K562 (cell line): ENCODE data around the gene RNF224. TPM values are rescaled to one million over a fixed set of nuclear protein-coding genes. Genes with fewer than 3 reads are reported as not detected.

Experiments
- ATAC-seq: fragments of 200-7000 bp; cut with Tn5 transposase; 3 replicates; pipeline ENCODE4 v1.9.1; 2020; ENCODE audit warnings: moderate library complexity
- BruUV-seq: library from RNA; stranded (reverse); fragments of 400-500 nt; replicated peaks from 2 replicates; lab custom pipeline; 2021; lab: Mats Ljungman, UMichigan
- CTCF ChIA-PET: fragments of 300-600 bp; formaldehyde crosslinking; extraction: SDS; loops from one replicate; lab custom pipeline; 2021; ENCODE audit warnings: low intra/inter-chr PET ratio; lab: Yijun Ruan, JAX
- POLR2A ChIA-PET: fragments of 300-600, 350-650 bp; sonication (Branson Sonifier 250); formaldehyde crosslinking; extraction: SDS; loops from one replicate; lab custom pipeline; 2021; ENCODE audit warnings: antibody characterized with exemption, inconsistent platforms; lab: Yijun Ruan, JAX
- DNase-seq, 4 experiments: peaks; one replicate each; pipeline versions ENCODE4 v3.0.0 to v3.0.0-alpha.2; 2011 to 2018; ENCODE audit warnings: low spot score in 3 of 4, mixed read lengths in 3 of 4; ENCODE audit errors: extremely low read depth in 1 of 4
- FAIRE-seq: peaks from 2 replicates; lab custom pipeline; 2011; peaks lifted over from hg19 to GRCh38; lab: Jason Lieb, UNC
- H2AFZ ChIP-seq: 2 replicates; pipeline ENCODE4 v1.6.0; 2011; ENCODE audit warnings: low read depth, low read length, control low read depth, inconsistent platforms
- H3K27ac ChIP-seq: fragments of 200-600 bp; 3 replicates; pipeline ENCODE4 v1.8.0; 2011; ENCODE audit warnings: low read depth, mild to moderate bottlenecking, control low read depth, inconsistent platforms, low read length, moderate library complexity, mixed read lengths; ENCODE audit errors: extremely low read depth
- H3K27me3 ChIP-seq, 2 experiments: fragments of 300-600 bp in 1 of 2; 2 replicates in 1 of 2; 3 replicates in 1 of 2; pipeline versions ENCODE4 v1.6.0 to v1.8.0; 2011; ENCODE audit warnings: inconsistent platforms in 2 of 2, low read length in 2 of 2, mild to moderate bottlenecking in 1 of 2, mixed read lengths in 1 of 2, moderate library complexity in 1 of 2; ENCODE audit not compliant: control insufficient read depth in 2 of 2, insufficient read depth in 2 of 2
- H3K36me3 ChIP-seq: fragments of 300-600 bp; 3 replicates; pipeline ENCODE4 v1.8.0; 2011; ENCODE audit warnings: mild to moderate bottlenecking, low read length, inconsistent platforms; ENCODE audit not compliant: control insufficient read depth, insufficient read depth
- H3K4me1 ChIP-seq, 2 experiments: fragments of 200-600 bp in 1 of 2; replicated peaks in 1 of 2; 2 replicates in 1 of 2; 3 replicates in 1 of 2; pipeline versions ENCODE4 v1.5.1 to v1.8.0; 2011; ENCODE audit warnings: inconsistent platforms in 2 of 2, low read length in 2 of 2, mild to moderate bottlenecking in 1 of 2, mixed read lengths in 1 of 2, moderate library complexity in 1 of 2; ENCODE audit not compliant: control insufficient read depth in 2 of 2, insufficient read depth in 2 of 2
- H3K4me2 ChIP-seq: 2 replicates; pipeline ENCODE4 v1.6.1; 2011; ENCODE audit warnings: low read length, control low read depth, inconsistent platforms, mixed read lengths; ENCODE audit not compliant: insufficient read depth
- H3K4me3 ChIP-seq: fragments of 200-600 bp; sonication (generic), shearing (Covaris generic); 2 replicates; pipeline ENCODE4 v1.5.1; 2016; ENCODE audit warnings: control low read depth, inconsistent platforms
- H3K79me2 ChIP-seq: fragments of 200-600 bp; 3 replicates; pipeline ENCODE4 v1.8.0; 2011; ENCODE audit warnings: low read length, inconsistent platforms; ENCODE audit not compliant: control insufficient read depth, insufficient read depth
- H3K9ac ChIP-seq, 2 experiments: 2 replicates each; pipeline versions ENCODE4 v1.6.0 to v1.6.1; 2011; ENCODE audit warnings: low read depth in 2 of 2, low read length in 2 of 2, control low read depth in 1 of 2, inconsistent platforms in 1 of 2, mild to moderate bottlenecking in 1 of 2, mixed read lengths in 1 of 2; ENCODE audit not compliant: insufficient read depth in 1 of 2
- H3K9me1 ChIP-seq: one replicate; pipeline ENCODE4 v1.6.0; 2011; ENCODE audit warnings: inconsistent platforms, mild to moderate bottlenecking, low read length, moderate library complexity; ENCODE audit not compliant: control insufficient read depth, insufficient read depth
- H3K9me3 ChIP-seq: replicated peaks from 2 replicates; pipeline ENCODE4 v1.5.1; 2011; ENCODE audit warnings: low read depth, low read length, inconsistent platforms; ENCODE audit not compliant: control insufficient read depth, insufficient read depth
- H4K20me1 ChIP-seq: replicated peaks from 2 replicates; pipeline ENCODE4 v1.6.1; 2011; ENCODE audit warnings: low read length, inconsistent platforms, mixed read lengths; ENCODE audit not compliant: control insufficient read depth, insufficient read depth
- ESRRA ChIP-seq: fragments of 450-650 bp; IDR thresholded peaks from 2 replicates; pipeline ENCODE4 v1.6.1; 2014; ENCODE audit warnings: low read depth, mild to moderate bottlenecking, moderate library complexity, borderline replicate concordance
- HDAC8 ChIP-seq: fragments of 450-650 bp; IDR thresholded peaks from 2 replicates; pipeline ENCODE4 v1.6.1; 2016; ENCODE audit warnings: mild to moderate bottlenecking, missing genetic modification characterization, moderate library complexity, missing compliant biosample characterization
- NCOA1 ChIP-seq: fragments of 450-650 bp; IDR thresholded peaks from 2 replicates; pipeline ENCODE4 v1.6.1; 2016; ENCODE audit warnings: low read depth
- RBFOX2 ChIP-seq: fragments of 200-400 bp; formaldehyde crosslinking; IDR thresholded peaks from 2 replicates; pipeline ENCODE4 v1.6.1; 2017; ENCODE audit warnings: low read depth, mild to moderate bottlenecking, low read length, moderate library complexity
- ZFX ChIP-seq: sonication (generic); formaldehyde crosslinking; IDR thresholded peaks from 2 replicates; pipeline ENCODE4 v1.8.0; 2022; ENCODE audit warnings: mild to moderate bottlenecking, missing genetic modification reagents, moderate library complexity
- ZNF324 ChIP-seq: fragments of 250-450 bp; sonication (Bioruptor Pico); IDR thresholded peaks from 2 replicates; pipeline ENCODE4 v1.4.0; 2020; ENCODE audit warnings: mild to moderate bottlenecking
- WGBS: fragments of 100-300 bp; shearing (Covaris generic); methylation state at CpG from one replicate; pipeline ENCODE4 v1.1.6; 2016; ENCODE audit warnings: low coverage, mixed read lengths; ENCODE audit not compliant: insufficient coverage; ENCODE audit errors: missing lambda C conversion rate; 5-methylcytosine and 5-hydroxymethylcytosine counted together
- in situ Hi-C: fragments of 300-500 bp; cut with MboI; formaldehyde crosslinking; loops from 4 replicates; pipeline ENCODE4 v1.15.0; 2018; ENCODE audit warnings: inconsistent platforms, mixed read lengths
- intact Hi-C: fragments of 100-400 bp; cut with micrococcal nuclease; formaldehyde crosslinking; loops from 2 replicates; pipeline ENCODE4 v1.14.2; 2022
- polyA plus RNA-seq, 8 experiments: library from polyadenylated mRNA; depleted of rRNA in 4 of 8; stranded (reverse) in 5 of 8; unstranded in 3 of 8; fragments of >200 nt; fragmentation: Nextera tagmentation in 2 of 8; fragmentation: Illumina TruSeq in 1 of 8; extraction: Ambion mirVana in 2 of 8; extraction: Trizol in 1 of 8; gene quantifications; 2 replicates each; pipeline versions ENCODE4 v1.2.1 to v1.2.3, GENCODE V29; 2011 to 2014; ENCODE audit warnings: inconsistent platforms in 1 of 8, missing spikeins in 1 of 8
- total RNA-seq, 7 experiments: library from RNA; depleted of rRNA in 6 of 7; stranded (reverse); fragments of >200 nt in 6 of 7; fragmentation: Illumina TruSeq in 2 of 7; extraction: Trizol in 2 of 7; gene quantifications; 2 replicates each; pipeline versions ENCODE4 v1.2.1 to v1.2.3, GENCODE V29; 2011 to 2021; ENCODE audit warnings: low replicate concordance in 1 of 7
- TF ChIP-seq, protein P1 (sequence below), 3 experiments: fragments of 200-800 bp in 1 of 3; fragments of 250-450 bp in 1 of 3; fragments of 450-650 bp in 1 of 3; sonication (Bioruptor Pico) in 1 of 3; sonication (Bioruptor generic) in 1 of 3; formaldehyde crosslinking in 1 of 3; IDR thresholded peaks; 2 replicates each; pipeline versions ENCODE4 v1.6.1 to v1.8.0; 2016 to 2022; ENCODE audit warnings: mild to moderate bottlenecking in 2 of 3, missing genetic modification characterization in 2 of 3, missing compliant biosample characterization in 1 of 3, moderate library complexity in 1 of 3
- TF ChIP-seq, protein P2 (sequence below): fragments of 250-450 bp; sonication (Bioruptor Pico); IDR thresholded peaks from 2 replicates; pipeline ENCODE4 v1.8.0; 2022; ENCODE audit warnings: moderate library complexity, mild to moderate bottlenecking, inconsistent platforms

RNF224 gene
- total and polyA plus RNA-seq, 9 of the 15 experiments (the other 6 are each of a cell fraction or from before 2014, with no cell fraction given) = not detected

DNA sequence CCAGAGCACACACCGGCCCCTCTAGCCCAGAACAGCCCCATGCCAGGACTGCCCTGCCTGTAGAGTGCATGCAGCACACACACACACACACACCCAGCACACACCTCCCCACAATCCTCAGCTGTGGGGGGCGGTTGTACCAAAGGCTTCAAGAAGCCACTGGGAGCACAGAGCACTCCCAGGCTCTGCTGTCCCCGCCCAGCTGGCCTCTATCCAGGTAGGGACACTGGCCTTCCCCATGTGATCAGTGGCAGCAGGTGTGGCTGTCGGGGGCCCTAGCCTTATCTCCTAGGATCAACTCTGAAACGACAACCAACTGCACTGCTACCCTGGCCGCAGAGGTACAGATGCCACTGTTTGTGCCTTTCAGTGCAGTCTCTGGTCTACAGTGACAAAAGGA, 40.9 kb upstream of the RNF224 start:
- Histone ChIP-seq H3K4me3 (peak overlapping the region; percentile 98; the same call in 1 of the 2 replicates), H3K27ac (no peak overlapping the region), H3K27me3 (no peaks in the 10 kb centered on the region), H3K9ac (peak overlapping the region in 1 of 2 experiments; percentile 96; a peak in 2 of 4 replicates), H3K9me1 (no peaks in the 10 kb centered on the region), H3K4me1 (peaks cover 20 to 83% of the 10 kb centered on the region in 2 experiments), H3K4me2 (peak overlapping the region; percentile 98), H3K36me3 (peaks cover 72% of the 10 kb centered on the region; the same call in 2 of the 3 replicates), H4K20me1 (peaks cover 8% of the 10 kb centered on the region), H2AFZ (no peak overlapping the region), H3K79me2 (peaks cover 43% of the 10 kb centered on the region), H3K9me3 (no peaks in the 10 kb centered on the region)
- ChIA-PET CTCF (no interaction called here), POLR2A (interaction anchor here (0.7 to 6.7 kb wide), 2 partner anchors 16 to 20 kb away, joined by 3 to 56 read pairs; partner anchors contain the start of genes NDOR1, TMEM203 and TPRN)
- DNase-seq = peak in 2 of 4 experiments; percentile 38 to 54
- ATAC-seq = no peak
- 27% methylated on average over 4 of the region's 6 CpGs for WGBS
- no TSS peak for BruUV-seq
- no peak for FAIRE-seq
- in situ Hi-C loops (loop anchor here (5.0 kb wide), 1 partner anchor 41 kb away; the partner anchor contains the start of genes CYSRT1 and RNF224), intact Hi-C loops (no loop called here)
- TF ChIP-seq ZNF324 (no peak), RBFOX2 (0 out of 2 replicates have a peak, but pooled peaks have one; percentile 5), HDAC8 (tag) (no peak)

DNA sequence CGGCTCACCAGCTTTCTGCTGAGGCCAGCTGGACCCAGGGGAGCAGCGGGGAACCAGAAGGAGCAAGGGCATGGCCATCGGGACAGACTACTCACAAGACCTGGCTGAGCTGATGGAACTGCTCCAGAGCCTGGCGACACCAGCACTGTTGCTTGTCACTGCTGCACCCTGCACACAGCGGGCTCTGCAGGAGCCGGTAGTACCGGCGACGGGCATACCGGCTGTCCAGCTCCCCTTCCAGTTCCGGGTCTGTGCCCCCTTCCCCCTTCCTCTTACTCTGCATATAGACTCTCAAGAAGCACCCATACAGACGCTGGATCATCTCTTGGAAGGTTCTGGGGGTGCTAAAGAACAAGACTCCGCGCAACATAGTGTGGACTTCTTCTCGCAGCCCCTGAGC, 39.9 kb upstream of the RNF224 start:
- H3K79me2 ChIP-seq = peaks cover 43% of the 10 kb centered on the region
- H3K27me3 ChIP-seq = no peaks in the 10 kb centered on the region
- H2AFZ ChIP-seq = no peak overlapping the region
- CTCF ChIA-PET = interaction anchor here (1.2 to 2.5 kb wide), 2 partner anchors 40 to 49 kb away, joined by 4 to 19 read pairs; partner anchors contain the start of gene RNF224
- in situ Hi-C loops = loop anchor here (5.0 kb wide), 1 partner anchor 40 kb away; the partner anchor contains the start of genes CYSRT1 and RNF224
- intact Hi-C loops = no loop called here
- POLR2A ChIA-PET = interaction anchor here (0.6 to 6.7 kb wide), 7 partner anchors 8 to 89 kb away, joined by 3 to 56 read pairs (median 3); partner anchors contain the start of genes NDOR1, TMEM203, TPRN and TUBB4B
- H3K9ac ChIP-seq = peak overlapping the region; percentile 93 to 96
- FAIRE-seq (no peak), DNase-seq (no peak), ATAC-seq (no peak)
- no peaks in the 10 kb centered on the region for H3K9me3 ChIP-seq
- H3K27ac ChIP-seq = no peak overlapping the region; the same call in 2 of the 3 replicates
- BruUV-seq = no TSS peak
- H3K36me3 ChIP-seq = peaks cover 75% of the 10 kb centered on the region; the same call in 2 of the 3 replicates
- peaks cover 8% of the 10 kb centered on the region for H4K20me1 ChIP-seq
- peaks cover 20 to 90% of the 10 kb centered on the region in 2 experiments for H3K4me1 ChIP-seq
- WGBS = 38% methylated on average over 15 of the region's 15 CpGs
- H3K4me2 ChIP-seq = peak overlapping the region; percentile 98
- no peaks in the 10 kb centered on the region for H3K9me1 ChIP-seq
- peak overlapping the region; percentile 98 for H3K4me3 ChIP-seq
- TF ChIP-seq NCOA1 = no peak
- TF ChIP-seq, protein P1, sequence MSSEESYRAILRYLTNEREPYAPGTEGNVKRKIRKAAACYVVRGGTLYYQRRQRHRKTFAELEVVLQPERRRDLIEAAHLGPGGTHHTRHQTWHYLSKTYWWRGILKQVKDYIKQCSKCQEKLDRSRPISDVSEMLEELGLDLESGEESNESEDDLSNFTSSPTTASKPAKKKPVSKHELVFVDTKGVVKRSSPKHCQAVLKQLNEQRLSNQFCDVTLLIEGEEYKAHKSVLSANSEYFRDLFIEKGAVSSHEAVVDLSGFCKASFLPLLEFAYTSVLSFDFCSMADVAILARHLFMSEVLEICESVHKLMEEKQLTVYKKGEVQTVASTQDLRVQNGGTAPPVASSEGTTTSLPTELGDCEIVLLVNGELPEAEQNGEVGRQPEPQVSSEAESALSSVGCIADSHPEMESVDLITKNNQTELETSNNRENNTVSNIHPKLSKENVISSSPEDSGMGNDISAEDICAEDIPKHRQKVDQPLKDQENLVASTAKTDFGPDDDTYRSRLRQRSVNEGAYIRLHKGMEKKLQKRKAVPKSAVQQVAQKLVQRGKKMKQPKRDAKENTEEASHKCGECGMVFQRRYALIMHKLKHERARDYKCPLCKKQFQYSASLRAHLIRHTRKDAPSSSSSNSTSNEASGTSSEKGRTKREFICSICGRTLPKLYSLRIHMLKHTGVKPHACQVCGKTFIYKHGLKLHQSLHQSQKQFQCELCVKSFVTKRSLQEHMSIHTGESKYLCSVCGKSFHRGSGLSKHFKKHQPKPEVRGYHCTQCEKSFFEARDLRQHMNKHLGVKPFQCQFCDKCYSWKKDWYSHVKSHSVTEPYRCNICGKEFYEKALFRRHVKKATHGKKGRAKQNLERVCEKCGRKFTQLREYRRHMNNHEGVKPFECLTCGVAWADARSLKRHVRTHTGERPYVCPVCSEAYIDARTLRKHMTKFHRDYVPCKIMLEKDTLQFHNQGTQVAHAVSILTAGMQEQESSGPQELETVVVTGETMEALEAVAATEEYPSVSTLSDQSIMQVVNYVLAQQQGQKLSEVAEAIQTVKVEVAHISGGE (CRISPR knock-in tag; IDR thresholded peaks at IDR 0.05) = no peak
- TF ChIP-seq ESRRA = no peak
- TF ChIP-seq, protein P2, sequence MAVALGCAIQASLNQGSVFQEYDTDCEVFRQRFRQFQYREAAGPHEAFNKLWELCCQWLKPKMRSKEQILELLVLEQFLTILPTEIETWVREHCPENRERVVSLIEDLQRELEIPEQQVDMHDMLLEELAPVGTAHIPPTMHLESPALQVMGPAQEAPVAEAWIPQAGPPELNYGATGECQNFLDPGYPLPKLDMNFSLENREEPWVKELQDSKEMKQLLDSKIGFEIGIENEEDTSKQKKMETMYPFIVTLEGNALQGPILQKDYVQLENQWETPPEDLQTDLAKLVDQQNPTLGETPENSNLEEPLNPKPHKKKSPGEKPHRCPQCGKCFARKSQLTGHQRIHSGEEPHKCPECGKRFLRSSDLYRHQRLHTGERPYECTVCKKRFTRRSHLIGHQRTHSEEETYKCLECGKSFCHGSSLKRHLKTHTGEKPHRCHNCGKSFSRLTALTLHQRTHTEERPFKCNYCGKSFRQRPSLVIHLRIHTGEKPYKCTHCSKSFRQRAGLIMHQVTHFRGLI (CRISPR knock-in tag) = no peak
- TF ChIP-seq ZFX = no peak
